PFSK-1 (cell line): ENCODE measurements around the gene MTMR10.

Source experiments
- FOXP2 ChIP-seq: optimal IDR thresholded peaks from 2 replicates; pipeline ENCODE3; 2011; ENCODE audit warnings: borderline replicate concordance, control low read depth, inconsistent platforms; ENCODE audit not compliant: insufficient read depth; ENCODE audit errors: extremely low read length, extremely low read depth
- POLR2AphosphoS5 ChIP-seq: IDR thresholded peaks from 2 replicates; pipeline ENCODE4 v1.6.1; 2012; ENCODE audit warnings: low read depth, mild to moderate bottlenecking, control low read depth, low read length, moderate library complexity
- SIN3A ChIP-seq: IDR thresholded peaks from 2 replicates; pipeline ENCODE4 v1.6.1; 2012; ENCODE audit warnings: mild to moderate bottlenecking, low read length, moderate library complexity, borderline replicate concordance; ENCODE audit not compliant: insufficient read depth
- TAF1 ChIP-seq: IDR thresholded peaks from 2 replicates; pipeline ENCODE4 v1.6.1; 2012; ENCODE audit warnings: low read length, control low read depth, borderline replicate concordance; ENCODE audit not compliant: insufficient read depth

DNA sequence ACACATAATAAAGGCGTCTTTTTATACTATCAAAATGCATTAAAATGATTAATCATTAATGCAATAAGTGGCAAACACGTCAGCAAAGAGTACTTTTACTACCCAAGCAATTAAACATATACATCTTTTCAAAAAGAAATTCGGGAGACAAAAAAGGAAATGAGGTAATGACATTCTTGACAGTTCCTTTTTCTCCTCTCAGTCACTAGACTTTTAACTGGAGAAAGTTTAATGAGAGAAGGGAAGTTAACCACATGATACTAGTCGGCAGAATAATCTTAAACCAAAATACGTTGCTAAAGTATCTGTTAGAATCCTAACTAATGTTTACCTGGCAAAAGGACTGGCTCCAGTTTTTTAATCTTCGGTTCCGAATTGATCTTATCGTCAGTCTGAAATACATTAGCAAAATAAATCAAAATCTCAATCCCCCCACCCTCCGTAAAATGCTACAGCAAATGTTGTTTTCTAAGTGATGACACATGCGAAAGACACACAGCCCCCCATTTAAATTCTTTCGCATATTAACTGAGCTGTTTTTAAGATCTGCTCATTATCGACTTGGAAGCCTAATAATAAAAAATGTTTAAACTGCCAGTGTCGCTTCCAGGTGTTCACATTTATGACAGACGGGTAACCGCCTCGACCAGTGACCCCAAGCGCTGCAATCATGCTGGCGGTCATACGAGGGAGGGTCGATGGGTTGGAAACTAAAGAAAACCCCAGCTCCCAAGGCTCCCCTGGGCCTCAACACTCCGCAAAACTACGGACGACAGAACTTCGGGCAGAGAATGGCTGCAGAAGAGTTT is 778 bp downstream of the MTMR10 start:
- no peak for TF ChIP-seq POLR2AphosphoS5
- TF ChIP-seq SIN3A = no peak
- TF ChIP-seq TAF1 = no peak
- TF ChIP-seq FOXP2 = no peak
